Progenitor cell of endocrine pancreas (in vitro differentiated cells): ENCODE data around the gene NOSTRIN. TPM values are rescaled to one million over a fixed set of nuclear protein-coding genes. Genes with fewer than 3 reads are reported as not detected.

ENCODE experiments used
- DNase-seq: peaks from one replicate; pipeline ENCODE4 v3.0.0; 2021; ENCODE audit warnings: low spot score; ENCODE audit not compliant: unreplicated experiment
- H3K27ac Mint-ChIP-seq: 2 replicates; pipeline ENCODE4 v1.8.0; 2021; ENCODE audit warnings: mild to moderate bottlenecking, moderate library complexity, mixed read lengths
- H3K27me3 Mint-ChIP-seq: 2 replicates; pipeline ENCODE4 v1.8.0; 2021; ENCODE audit warnings: mixed read lengths
- H3K36me3 Mint-ChIP-seq: 2 replicates; pipeline ENCODE4 v1.8.0; 2022; ENCODE audit warnings: mixed read lengths; ENCODE audit not compliant: insufficient read depth
- H3K4me1 Mint-ChIP-seq: 2 replicates; pipeline ENCODE4 v1.8.0; 2021; ENCODE audit warnings: low read depth, mixed read lengths
- H3K4me3 Mint-ChIP-seq: 2 replicates; pipeline ENCODE4 v1.8.0; 2021; ENCODE audit warnings: low read depth, mild to moderate bottlenecking, moderate library complexity, mixed read lengths
- H3K9me3 Mint-ChIP-seq: 2 replicates; pipeline ENCODE4 v1.8.0; 2021; ENCODE audit warnings: low read depth, mixed read lengths
- CTCF ChIP-seq: fragments of 200-600 bp; sonication (generic); IDR thresholded peaks from one replicate; pipeline ENCODE4 v1.5.0; 2021; ENCODE audit warnings: antibody characterized with exemption, mild to moderate bottlenecking; ENCODE audit not compliant: unreplicated experiment
- total RNA-seq: library from RNA; stranded (reverse); gene quantifications from 2 replicates; pipeline ENCODE4 v1.2.1, GENCODE V29; 2021

The NOSTRIN gene
- total RNA-seq, 1 donor from 2014 or later = 4.0 TPM

- no peak for DNase-seq
- Mint-ChIP-seq H3K9me3 (peaks cover 5% of the 10 kb centered on the region), H3K4me3 (no peak overlapping the region), H3K4me1 (no peaks in the 10 kb centered on the region), H3K36me3 (peaks cover 1% of the 10 kb centered on the region), H3K27me3 (no peaks in the 10 kb centered on the region), H3K27ac (no peak overlapping the region)
- TF ChIP-seq CTCF = no peak
Measured at GRCh38 chr2:168849610-168850009, 47.2 kb downstream of the NOSTRIN start.

DNA sequence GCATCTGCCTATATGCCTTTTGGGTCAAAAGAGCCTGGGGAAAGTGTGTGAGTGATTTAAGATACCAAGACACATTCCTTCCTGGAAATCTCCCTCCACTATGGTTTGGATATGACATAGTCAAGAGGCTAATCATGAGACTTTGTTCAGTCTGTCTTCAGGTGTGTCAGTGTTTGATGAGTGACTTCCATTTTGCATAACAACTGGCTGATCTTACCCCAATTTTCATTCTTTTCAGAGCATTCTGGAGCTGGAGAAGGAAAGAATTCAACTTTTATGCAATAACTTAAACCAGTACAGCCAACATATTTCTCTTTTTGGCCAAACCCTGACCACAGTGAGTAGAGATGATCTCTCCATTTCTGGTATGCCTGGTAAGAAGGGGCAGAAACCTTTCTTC is 48.4 kb downstream of the NOSTRIN start:
- no peak for DNase-seq
- no peaks in the 10 kb centered on the region for H3K27me3 Mint-ChIP-seq
- H3K36me3 Mint-ChIP-seq = peaks cover 1% of the 10 kb centered on the region
- H3K4me1 Mint-ChIP-seq = no peaks in the 10 kb centered on the region
- no peak overlapping the region for H3K27ac Mint-ChIP-seq
- H3K4me3 Mint-ChIP-seq = no peak overlapping the region
- TF ChIP-seq CTCF = no peak
- H3K9me3 Mint-ChIP-seq = peaks cover 5% of the 10 kb centered on the region

GRCh38 chr2:168851674-168852320 is 49.4 kb downstream of the NOSTRIN start:
- no peak overlapping the region for H3K27ac Mint-ChIP-seq
- peaks cover 7% of the 10 kb centered on the region for H3K9me3 Mint-ChIP-seq
- TF ChIP-seq CTCF = no peak
- peaks cover 4% of the 10 kb centered on the region for H3K4me1 Mint-ChIP-seq
- H3K27me3 Mint-ChIP-seq = no peaks in the 10 kb centered on the region
- peaks cover 4% of the 10 kb centered on the region for H3K36me3 Mint-ChIP-seq
- DNase-seq = no peak
- no peak overlapping the region for H3K4me3 Mint-ChIP-seq

GRCh38 chr2:168852481-168852880 is 50.0 kb downstream of the NOSTRIN start:
- H3K9me3 Mint-ChIP-seq = peaks cover 7% of the 10 kb centered on the region
- no peak overlapping the region for H3K27ac Mint-ChIP-seq
- TF ChIP-seq CTCF = no peak
- DNase-seq = no peak
- no peak overlapping the region for H3K4me3 Mint-ChIP-seq
- no peaks in the 10 kb centered on the region for H3K27me3 Mint-ChIP-seq
- H3K4me1 Mint-ChIP-seq = peaks cover 10% of the 10 kb centered on the region
- H3K36me3 Mint-ChIP-seq = peaks cover 4% of the 10 kb centered on the region

DNA sequence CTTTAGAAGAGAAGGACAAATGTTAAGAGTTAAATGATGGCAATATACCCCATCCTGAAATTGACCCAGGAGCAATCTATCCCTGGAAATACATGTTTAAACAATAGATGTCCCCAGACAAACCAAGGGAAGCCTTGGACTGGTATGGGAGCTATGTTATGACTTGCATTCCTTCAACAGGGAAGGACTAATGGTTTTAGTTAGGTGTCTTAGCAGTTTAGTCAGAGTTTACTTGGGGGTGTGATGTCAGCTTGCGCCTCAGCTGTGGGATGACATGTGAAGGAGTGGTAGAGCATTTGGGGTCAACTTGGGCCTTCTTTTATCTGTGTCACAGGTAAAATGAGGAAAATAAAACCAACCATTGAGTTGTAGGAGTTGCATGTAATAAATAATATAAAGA is 51.0 kb downstream of the NOSTRIN start:
- H3K27ac Mint-ChIP-seq = no peak overlapping the region
- no peaks in the 10 kb centered on the region for H3K27me3 Mint-ChIP-seq
- H3K9me3 Mint-ChIP-seq = peaks cover 7% of the 10 kb centered on the region
- peaks cover 4% of the 10 kb centered on the region for H3K36me3 Mint-ChIP-seq
- H3K4me3 Mint-ChIP-seq = no peak overlapping the region
- TF ChIP-seq CTCF = no peak
- DNase-seq = no peak
- peaks cover 12% of the 10 kb centered on the region for H3K4me1 Mint-ChIP-seq
